ENCODE data around the gene ZNF2. TPM values are rescaled to one million over a fixed set of nuclear protein-coding genes. Genes with fewer than 3 reads are reported as not detected.
"Not testable (repeated sequence)": the region's sequence is repeated elsewhere in the genome, so short reads cannot be mapped to it uniquely, and the experiment has no call there.

The ZNF2 gene
- total RNA-seq, 2 donors from 2014 or later = 3.3 to 3.5 TPM

- Histone ChIP-seq H3K27me3 (no peaks in the 10 kb centered on the region), H3K27ac (no peak overlapping the region), H3K36me3 (peaks cover 7% of the 10 kb centered on the region), H3K9ac (ENCODE audit: low read depth in 2 of 2, low read length in 2 of 2) (no peak overlapping the region), H3K4me3 (no peak overlapping the region), H3K4me1 (no peaks in the 10 kb centered on the region), H3K9me3 (no peaks in the 10 kb centered on the region)
- peak; percentile 25 for DNase-seq
- no peak for TF ChIP-seq CTCF (IDR thresholded peaks at IDR 0.05)
- intact Hi-C loops (cut with DNase I) = no loop called here
These were observed 13.8 kb downstream of the ZNF2 start for GRCh38 chr2:95179451-95179850.

DNA sequence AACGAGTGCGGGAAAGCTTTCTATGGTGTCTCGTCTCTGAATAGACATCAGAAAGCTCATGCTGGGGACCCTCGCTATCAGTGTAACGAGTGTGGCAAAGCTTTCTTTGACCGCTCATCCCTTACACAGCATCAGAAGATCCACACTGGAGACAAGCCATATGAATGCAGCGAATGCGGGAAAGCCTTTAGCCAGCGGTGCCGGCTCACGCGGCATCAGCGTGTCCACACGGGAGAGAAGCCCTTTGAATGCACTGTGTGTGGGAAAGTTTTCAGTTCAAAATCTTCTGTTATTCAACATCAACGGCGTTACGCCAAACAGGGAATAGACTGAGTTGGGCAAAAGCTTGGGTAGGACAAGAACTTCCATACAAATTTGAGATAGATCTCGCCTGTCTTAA lies 16.2 kb downstream of the ZNF2 start:
- Histone ChIP-seq H3K4me3 (no peak overlapping the region), H3K9me3 (no peaks in the 10 kb centered on the region), H3K27ac (no peak overlapping the region), H3K36me3 (peaks cover 7% of the 10 kb centered on the region), H3K27me3 (no peaks in the 10 kb centered on the region), H3K9ac (ENCODE audit: low read depth in 2 of 2, low read length in 2 of 2) (no peak overlapping the region), H3K4me1 (no peaks in the 10 kb centered on the region)
- no peak for DNase-seq
- TF ChIP-seq CTCF (IDR thresholded peaks at IDR 0.05) = no peak
- intact Hi-C loops (cut with DNase I) = no loop called here

- Histone ChIP-seq H3K36me3 (peaks cover 7% of the 10 kb centered on the region), H3K9me3 (no peaks in the 10 kb centered on the region)
- intact Hi-C loops (cut with DNase I) = no loop called here
These were observed 19.6 kb downstream of the ZNF2 start for GRCh38 chr2:95185197-95185596.

DNA sequence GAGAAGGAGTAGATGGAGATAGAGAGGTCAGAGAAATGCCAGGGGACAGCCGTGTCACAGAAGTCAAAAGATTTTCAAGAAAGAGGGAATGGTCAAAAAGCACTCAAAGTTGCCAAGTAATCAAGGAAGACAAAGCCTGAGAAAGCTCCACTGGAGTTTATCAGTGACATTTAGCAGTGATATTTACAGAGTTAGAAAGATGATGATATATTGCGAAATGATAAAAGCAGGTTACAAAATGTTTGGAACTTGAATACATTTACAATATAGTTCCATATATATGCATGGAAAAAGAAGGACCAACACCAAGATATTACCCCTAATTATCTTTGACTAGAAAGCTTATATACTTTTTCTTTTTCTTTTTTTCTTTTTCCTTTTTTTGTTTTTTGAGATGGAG lies 20.4 kb downstream of the ZNF2 start:
- no peak for TF ChIP-seq CTCF (IDR thresholded peaks at IDR 0.05)
- H3K27me3 ChIP-seq = no peaks in the 10 kb centered on the region
- DNase-seq = no peak
- no peaks in the 10 kb centered on the region for H3K9me3 ChIP-seq
- H3K4me1 ChIP-seq = no peaks in the 10 kb centered on the region
- H3K4me3 ChIP-seq = no peak overlapping the region
- no peak overlapping the region for H3K27ac ChIP-seq
- intact Hi-C loops (cut with DNase I) = no loop called here
- H3K36me3 ChIP-seq = peaks cover 7% of the 10 kb centered on the region
- H3K9ac ChIP-seq (ENCODE audit: low read depth in 2 of 2, low read length in 2 of 2) = no peak overlapping the region

More at GRCh38 chr2:95185197-95185596, 19.6 kb downstream of the ZNF2 start:
- Histone ChIP-seq H3K4me3 (no peak overlapping the region), H3K9ac (ENCODE audit: low read depth in 2 of 2, low read length in 2 of 2) (no peak overlapping the region), H3K27ac (no peak overlapping the region), H3K27me3 (no peaks in the 10 kb centered on the region), H3K4me1 (no peaks in the 10 kb centered on the region)
- no peak for DNase-seq
- TF ChIP-seq CTCF (IDR thresholded peaks at IDR 0.05) = no peak

DNA sequence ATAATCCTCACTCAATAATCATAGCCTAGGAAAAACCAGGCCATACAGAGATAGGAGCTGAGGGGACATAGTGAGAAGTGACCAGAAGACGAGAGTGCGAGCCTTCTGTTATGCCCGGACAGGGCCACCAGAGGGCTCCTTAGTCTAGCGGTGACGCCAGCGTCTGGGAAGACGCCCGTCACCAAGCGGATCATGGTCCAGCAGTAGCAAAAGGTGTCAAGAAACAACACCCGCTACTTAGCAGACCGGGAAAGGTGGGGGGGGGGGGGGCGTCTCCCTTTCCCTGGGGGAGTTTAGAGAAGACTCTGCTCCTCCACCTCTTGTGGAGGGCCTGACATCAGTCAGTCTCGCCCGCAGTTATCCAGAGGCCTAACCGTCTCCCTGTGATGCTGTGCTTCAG lies 27.3 kb downstream of the ZNF2 start:
- H3K4me3 ChIP-seq; H3K27me3 ChIP-seq; H3K9ac ChIP-seq (ENCODE audit: low read depth in 2 of 2, low read length in 2 of 2); H3K27ac ChIP-seq; intact Hi-C loops (cut with DNase I); H3K4me1 ChIP-seq; H3K9me3 ChIP-seq; H3K36me3 ChIP-seq: not testable (repeated sequence)
- peak; percentile 37 for TF ChIP-seq CTCF (IDR thresholded peaks at IDR 0.05)
- peak; percentile 66 for DNase-seq

DNA sequence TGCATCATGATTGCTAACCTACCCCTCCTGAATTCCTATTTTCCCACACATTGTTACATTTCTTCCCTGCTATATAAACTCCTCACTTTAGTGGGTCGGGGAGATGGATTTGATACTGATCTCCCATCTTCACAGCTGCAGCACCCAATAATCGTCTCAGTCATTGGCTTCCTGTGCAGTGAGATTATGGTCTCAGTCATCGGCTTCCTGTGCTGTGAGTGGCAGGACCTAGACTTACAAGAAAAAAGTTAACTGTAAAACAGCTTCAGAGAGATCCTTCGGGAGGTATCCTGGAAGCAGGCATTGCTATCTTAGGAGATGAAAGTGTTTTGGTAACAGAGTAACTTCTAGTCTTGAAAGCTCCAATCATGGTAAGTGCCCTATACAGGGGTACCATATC lies 38.3 kb downstream of the ZNF2 start:
- Histone ChIP-seq H3K27ac (no peak overlapping the region), H3K9ac (ENCODE audit: low read depth in 2 of 2, low read length in 2 of 2) (no peak overlapping the region), H3K4me3 (no peak overlapping the region), H3K36me3 (no peaks in the 10 kb centered on the region), H3K27me3 (no peaks in the 10 kb centered on the region), H3K9me3 (no peaks in the 10 kb centered on the region), H3K4me1 (no peaks in the 10 kb centered on the region)
- no peak for TF ChIP-seq CTCF (IDR thresholded peaks at IDR 0.05)
- intact Hi-C loops (cut with DNase I) = no loop called here
- no peak for DNase-seq

Data from colonic mucosa (tissue), 4 donors.